Measurements from ENCODE around the gene ACYP1.

Gene ACYP1

DNA sequence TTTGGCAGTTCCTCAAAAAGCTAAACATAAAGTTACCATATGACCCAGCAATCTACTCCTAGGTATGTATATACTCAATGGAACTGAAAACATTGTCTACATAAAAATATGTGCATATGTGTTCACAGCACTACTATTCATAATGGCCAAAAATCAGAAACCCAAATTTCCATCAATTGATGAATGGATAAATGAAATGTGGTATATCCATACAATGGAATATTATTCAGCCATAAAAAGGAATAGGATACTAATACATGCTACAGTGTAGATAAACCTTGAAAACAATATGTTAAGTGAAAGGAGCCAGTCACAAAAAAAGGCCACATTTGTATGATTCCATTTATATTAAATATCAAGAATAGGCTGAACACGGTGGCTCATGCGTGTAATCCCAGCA lies 3.4 kb downstream of the ACYP1 start:
- ATAC-seq (ENCODE audit: low read depth) = no peak
- Mint-ChIP-seq H3K4me1 (peaks cover 17% of the 10 kb centered on the region), H3K27ac (no peak overlapping the region)

DNA sequence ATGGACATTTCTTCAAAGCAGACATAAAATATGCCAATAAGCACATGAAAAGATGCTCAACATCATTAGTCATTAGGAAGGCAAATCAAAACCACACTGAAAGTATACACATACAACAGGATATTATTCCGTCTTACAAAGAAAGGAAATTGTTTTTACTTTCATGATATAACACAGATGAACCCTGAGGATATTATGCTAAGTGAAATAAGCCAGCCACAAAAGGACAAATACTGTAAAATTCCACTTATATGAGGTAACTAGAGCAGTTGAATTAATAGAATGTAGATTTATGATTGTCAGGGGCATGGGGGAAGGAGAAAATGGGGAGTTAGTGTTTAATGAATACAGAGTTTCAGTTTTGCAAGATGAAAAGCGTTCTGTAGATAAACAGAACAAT lies 4.2 kb downstream of the ACYP1 start:
- H3K9me3 Mint-ChIP-seq = no peaks in the 10 kb centered on the region
- H3K4me1 Mint-ChIP-seq = peaks cover 17% of the 10 kb centered on the region
- DNase-seq (ENCODE audit: low spot score in 2 of 2) = no peak
- H3K27ac Mint-ChIP-seq = peak overlapping the region; percentile 19
- peaks cover 8% of the 10 kb centered on the region for H3K36me3 Mint-ChIP-seq
- no peak for ATAC-seq (ENCODE audit: low read depth)
- H3K27me3 Mint-ChIP-seq = no peaks in the 10 kb centered on the region
- H3K4me3 Mint-ChIP-seq = no peak overlapping the region

More for the DNA sequence above, 3.4 kb downstream of the ACYP1 start:
- no peak overlapping the region for H3K4me3 Mint-ChIP-seq
- no peaks in the 10 kb centered on the region for H3K9me3 Mint-ChIP-seq
- no peaks in the 10 kb centered on the region for H3K27me3 Mint-ChIP-seq
- H3K36me3 Mint-ChIP-seq = peaks cover 8% of the 10 kb centered on the region
- no peak for DNase-seq (ENCODE audit: low spot score in 2 of 2)

- Mint-ChIP-seq H3K4me3 (no peak overlapping the region), H3K27me3 (no peaks in the 10 kb centered on the region), H3K4me1 (peaks cover 6% of the 10 kb centered on the region), H3K9me3 (no peaks in the 10 kb centered on the region), H3K27ac (no peak overlapping the region), H3K36me3 (peaks cover 2% of the 10 kb centered on the region)
- ATAC-seq (ENCODE audit: low read depth) (no peak), DNase-seq (ENCODE audit: low spot score in 2 of 2) (no peak)
Measured at GRCh38 chr14:75054421-75054820, 9.4 kb downstream of the ACYP1 start.

DNA sequence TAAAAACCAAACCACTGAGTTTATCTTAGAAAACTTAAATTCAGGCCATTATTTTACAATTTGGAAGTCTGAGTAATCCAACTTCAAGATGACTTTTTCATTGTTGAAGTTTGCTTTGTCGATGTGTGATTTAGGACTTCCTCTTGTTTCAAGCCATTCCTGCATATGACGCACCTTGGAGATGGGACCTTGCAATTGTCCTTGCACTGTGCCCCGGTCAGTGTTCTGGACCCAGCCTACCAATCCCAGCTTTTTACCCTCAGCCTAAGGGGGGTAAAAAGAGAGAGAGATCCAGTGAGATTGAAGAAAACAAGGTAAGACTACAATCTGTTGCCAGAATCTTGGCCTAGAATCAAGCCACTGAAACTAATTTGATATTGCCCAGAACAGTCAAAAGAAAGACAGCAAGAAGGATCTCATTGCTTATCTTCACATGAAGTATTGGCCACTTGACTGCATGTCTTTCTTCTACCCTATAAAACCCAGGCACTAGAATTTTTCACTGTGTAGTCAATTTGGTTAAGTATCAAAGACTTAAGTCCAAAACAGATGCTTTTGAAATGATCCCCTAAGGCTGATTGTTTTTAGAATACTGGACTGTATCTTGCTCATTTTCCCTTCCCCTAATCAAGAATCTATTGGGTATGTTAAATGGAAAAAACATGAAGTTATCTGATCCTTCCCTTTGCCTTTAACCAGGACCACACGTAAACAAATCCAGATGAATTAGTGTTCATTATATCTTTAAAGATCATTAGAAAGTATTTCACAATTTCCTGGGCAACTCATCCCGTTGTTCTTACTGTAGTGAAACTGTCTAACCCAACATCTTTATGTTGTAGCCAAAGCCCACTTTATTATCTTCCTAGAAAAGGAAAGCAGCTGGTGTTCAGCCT lies 10.2 kb downstream of the ACYP1 start:
- H3K4me3 Mint-ChIP-seq = no peak overlapping the region
- no peaks in the 10 kb centered on the region for H3K27me3 Mint-ChIP-seq
- no peak overlapping the region for H3K27ac Mint-ChIP-seq
- H3K36me3 Mint-ChIP-seq = peaks cover 2% of the 10 kb centered on the region
- peaks cover 9% of the 10 kb centered on the region for H3K4me1 Mint-ChIP-seq
- H3K9me3 Mint-ChIP-seq = no peaks in the 10 kb centered on the region
- no peak for ATAC-seq (ENCODE audit: low read depth)
- DNase-seq (ENCODE audit: low spot score in 2 of 2) = no peak

- Mint-ChIP-seq H3K27ac (peak overlapping the region; percentile 96), H3K36me3 (peaks cover 5% of the 10 kb centered on the region), H3K4me1 (peaks cover 11% of the 10 kb centered on the region), H3K4me3 (peak overlapping the region; percentile 94), H3K9me3 (no peaks in the 10 kb centered on the region), H3K27me3 (no peaks in the 10 kb centered on the region)
- ATAC-seq (ENCODE audit: low read depth) = no peak
- no peak for DNase-seq (ENCODE audit: low spot score in 2 of 2)
Measured at GRCh38 chr14:75051556-75051899, 12.3 kb downstream of the ACYP1 start.

GRCh38 chr14:75050852-75051555 lies 12.8 kb downstream of the ACYP1 start, which contains the start of gene MLH3:
MLH3 (minus strand) TSS chr14:75051467; CDS start chr14:75049655, 1,812 bp downstream.
- Mint-ChIP-seq H3K27ac (peak within 1 kb of the TSS; percentile 96), H3K9me3 (no peaks in the 10 kb centered on the region), H3K4me1 (peaks cover 15% of the 10 kb centered on the region), H3K27me3 (no peaks in the 10 kb centered on the region), H3K4me3 (peak within 1 kb of the TSS; percentile 94), H3K36me3 (peaks cover 5% of the 10 kb centered on the region)
- DNase-seq (ENCODE audit: low spot score in 2 of 2) (peak; percentile 69 to 77), ATAC-seq (ENCODE audit: low read depth) (peak; percentile 90)

DNA sequence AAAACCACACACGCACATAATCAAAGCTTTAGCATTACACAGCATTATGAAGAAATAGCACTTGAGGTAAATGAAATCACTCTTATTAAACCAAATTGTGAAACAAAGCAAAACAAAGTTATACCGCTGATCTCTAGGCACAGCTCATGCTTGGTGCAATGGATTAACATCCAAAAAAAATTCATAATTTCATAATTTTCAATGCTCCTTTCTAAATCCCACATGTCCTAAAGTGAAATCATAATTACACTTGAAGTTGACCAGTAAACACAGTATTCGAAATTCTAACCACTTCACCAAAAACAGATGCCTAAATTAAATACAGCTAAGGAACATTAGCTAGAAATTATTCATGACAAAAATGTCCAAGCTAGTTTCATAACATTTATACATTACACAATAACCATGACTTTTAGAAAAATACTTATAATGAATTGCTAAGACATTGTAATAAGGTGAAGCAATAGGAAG lies 14.1 kb downstream of the ACYP1 start:
- ATAC-seq (ENCODE audit: low read depth) (no peak), DNase-seq (ENCODE audit: low spot score in 2 of 2) (no peak)
- Mint-ChIP-seq H3K4me3 (peak overlapping the region; percentile 39), H3K9me3 (no peaks in the 10 kb centered on the region), H3K4me1 (peaks cover 18% of the 10 kb centered on the region), H3K27me3 (no peaks in the 10 kb centered on the region), H3K36me3 (peaks cover 5% of the 10 kb centered on the region), H3K27ac (no peak overlapping the region)

DNA sequence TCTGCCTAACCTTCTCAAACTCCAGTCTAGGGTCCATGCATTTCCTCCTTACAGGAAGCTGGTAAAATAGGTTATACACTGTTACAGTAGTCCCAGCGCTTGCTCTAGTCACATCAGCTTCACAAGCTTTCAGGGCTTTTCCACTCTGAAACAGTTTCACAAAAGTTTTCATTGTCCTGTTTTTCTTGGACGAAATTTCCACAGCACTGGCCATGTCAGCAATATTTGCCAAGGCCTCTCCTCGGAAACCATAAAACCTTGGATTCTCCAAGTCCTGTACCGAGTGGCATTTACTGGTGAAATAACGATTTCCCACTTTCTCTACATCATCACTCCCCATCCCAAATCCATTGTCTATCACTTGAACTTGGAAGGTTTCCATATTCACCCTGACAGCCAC lies 14.7 kb downstream of the ACYP1 start:
- Mint-ChIP-seq H3K27ac (no peak overlapping the region), H3K27me3 (no peaks in the 10 kb centered on the region), H3K9me3 (no peaks in the 10 kb centered on the region), H3K4me1 (peaks cover 20% of the 10 kb centered on the region), H3K36me3 (peaks cover 5% of the 10 kb centered on the region), H3K4me3 (no peak overlapping the region)
- DNase-seq (ENCODE audit: low spot score in 2 of 2) (no peak), ATAC-seq (ENCODE audit: low read depth) (no peak)

- H3K27ac Mint-ChIP-seq = no peak overlapping the region
- H3K4me3 Mint-ChIP-seq = no peak overlapping the region
- ATAC-seq (ENCODE audit: low read depth) (no peak), DNase-seq (ENCODE audit: low spot score in 2 of 2) (no peak)
- no peaks in the 10 kb centered on the region for H3K9me3 Mint-ChIP-seq
- H3K4me1 Mint-ChIP-seq = peaks cover 24% of the 10 kb centered on the region
- peaks cover 5% of the 10 kb centered on the region for H3K36me3 Mint-ChIP-seq
- no peaks in the 10 kb centered on the region for H3K27me3 Mint-ChIP-seq
Measured at GRCh38 chr14:75048101-75048500, 15.7 kb downstream of the ACYP1 start.

- no peaks in the 10 kb centered on the region for H3K27me3 Mint-ChIP-seq
- H3K4me3 Mint-ChIP-seq = no peak overlapping the region
- H3K36me3 Mint-ChIP-seq = peaks cover 5% of the 10 kb centered on the region
- no peaks in the 10 kb centered on the region for H3K9me3 Mint-ChIP-seq
- ATAC-seq (ENCODE audit: low read depth) = no peak
- no peak for DNase-seq (ENCODE audit: low spot score in 2 of 2)
- peaks cover 25% of the 10 kb centered on the region for H3K4me1 Mint-ChIP-seq
- H3K27ac Mint-ChIP-seq = no peak overlapping the region
Measured at GRCh38 chr14:75047506-75047905, 16.3 kb downstream of the ACYP1 start.

GRCh38 chr14:75046899-75047298 lies 16.9 kb downstream of the ACYP1 start:
- ATAC-seq (ENCODE audit: low read depth) (no peak), DNase-seq (ENCODE audit: low spot score in 2 of 2) (no peak)
- no peaks in the 10 kb centered on the region for H3K9me3 Mint-ChIP-seq
- no peak overlapping the region for H3K4me3 Mint-ChIP-seq
- H3K27ac Mint-ChIP-seq = no peak overlapping the region
- H3K4me1 Mint-ChIP-seq = peaks cover 28% of the 10 kb centered on the region
- H3K36me3 Mint-ChIP-seq = peaks cover 5% of the 10 kb centered on the region
- no peaks in the 10 kb centered on the region for H3K27me3 Mint-ChIP-seq

- Mint-ChIP-seq H3K36me3 (peaks cover 5% of the 10 kb centered on the region), H3K4me1 (peaks cover 24% of the 10 kb centered on the region), H3K27ac (no peak overlapping the region), H3K9me3 (no peaks in the 10 kb centered on the region), H3K27me3 (no peaks in the 10 kb centered on the region), H3K4me3 (no peak overlapping the region)
- ATAC-seq (ENCODE audit: low read depth) (no peak), DNase-seq (ENCODE audit: low spot score in 2 of 2) (no peak)
Measured at GRCh38 chr14:75046275-75046674, 17.5 kb downstream of the ACYP1 start.

- no peaks in the 10 kb centered on the region for H3K9me3 Mint-ChIP-seq
- peaks cover 21% of the 10 kb centered on the region for H3K4me1 Mint-ChIP-seq
- DNase-seq (ENCODE audit: low spot score in 2 of 2) = no peak
- no peak for ATAC-seq (ENCODE audit: low read depth)
- no peak overlapping the region for H3K27ac Mint-ChIP-seq
- no peak overlapping the region for H3K4me3 Mint-ChIP-seq
- H3K27me3 Mint-ChIP-seq = no peaks in the 10 kb centered on the region
- H3K36me3 Mint-ChIP-seq = peaks cover 5% of the 10 kb centered on the region
Measured at GRCh38 chr14:75044752-75045151, 19.1 kb downstream of the ACYP1 start.

GRCh38 chr14:75044322-75044721 lies 19.5 kb downstream of the ACYP1 start:
- DNase-seq (ENCODE audit: low spot score in 2 of 2) = no peak
- ATAC-seq (ENCODE audit: low read depth) = no peak
- Mint-ChIP-seq H3K36me3 (peaks cover 4% of the 10 kb centered on the region), H3K9me3 (no peaks in the 10 kb centered on the region), H3K4me1 (peaks cover 20% of the 10 kb centered on the region), H3K27me3 (no peaks in the 10 kb centered on the region), H3K4me3 (no peak overlapping the region), H3K27ac (no peak overlapping the region)
